T-helper 17 cell (primary cell): ENCODE data around the gene PRKCH. TPM values are rescaled to one million over a fixed set of nuclear protein-coding genes. Genes with fewer than 3 reads are reported as not detected.

Experiments used
- ATAC-seq: fragments of 150-1000 bp; cut with Tn5 transposase; 2 replicates; pipeline ENCODE4 v1.10.0; 2021; ENCODE audit warnings: mild to moderate bottlenecking, moderate library complexity
- DNase-seq, 3 donors: peaks; one replicate each; pipeline versions ENCODE4 v3.0.0 to v3.0.0-alpha.2; 2020 to 2021
- H3K9me3 ChIP-seq: one replicate; pipeline ENCODE4 v1.7.0; 2013; ENCODE audit warnings: low read length, mild to moderate bottlenecking; ENCODE audit not compliant: control insufficient read depth, poor library complexity, severe bottlenecking
- H3K27ac Mint-ChIP-seq: one replicate; pipeline ENCODE4 v1.8.0; 2022; ENCODE audit warnings: mild to moderate bottlenecking, moderate library complexity, mixed read lengths
- H3K27me3 Mint-ChIP-seq: one replicate; pipeline ENCODE4 v1.8.0; 2022; ENCODE audit warnings: mixed read lengths
- H3K36me3 Mint-ChIP-seq: one replicate; pipeline ENCODE4 v1.8.0; 2022; ENCODE audit warnings: low read depth, mixed read lengths
- H3K4me1 Mint-ChIP-seq: one replicate; pipeline ENCODE4 v1.8.0; 2022; ENCODE audit warnings: mild to moderate bottlenecking, mixed read lengths
- H3K4me3 Mint-ChIP-seq: one replicate; pipeline ENCODE4 v1.8.0; 2022; ENCODE audit warnings: mild to moderate bottlenecking, moderate library complexity, mixed read lengths
- total RNA-seq, 4 donors: library from RNA in 2 of 4; stranded (reverse) in 2 of 4; gene quantifications; one replicate each; pipeline ENCODE4 v1.2.3 and lab custom pipeline; 2022 to 2026

PRKCH gene
- total RNA-seq, 2 donors from 2014 or later, result 328 to 342 TPM

DNA sequence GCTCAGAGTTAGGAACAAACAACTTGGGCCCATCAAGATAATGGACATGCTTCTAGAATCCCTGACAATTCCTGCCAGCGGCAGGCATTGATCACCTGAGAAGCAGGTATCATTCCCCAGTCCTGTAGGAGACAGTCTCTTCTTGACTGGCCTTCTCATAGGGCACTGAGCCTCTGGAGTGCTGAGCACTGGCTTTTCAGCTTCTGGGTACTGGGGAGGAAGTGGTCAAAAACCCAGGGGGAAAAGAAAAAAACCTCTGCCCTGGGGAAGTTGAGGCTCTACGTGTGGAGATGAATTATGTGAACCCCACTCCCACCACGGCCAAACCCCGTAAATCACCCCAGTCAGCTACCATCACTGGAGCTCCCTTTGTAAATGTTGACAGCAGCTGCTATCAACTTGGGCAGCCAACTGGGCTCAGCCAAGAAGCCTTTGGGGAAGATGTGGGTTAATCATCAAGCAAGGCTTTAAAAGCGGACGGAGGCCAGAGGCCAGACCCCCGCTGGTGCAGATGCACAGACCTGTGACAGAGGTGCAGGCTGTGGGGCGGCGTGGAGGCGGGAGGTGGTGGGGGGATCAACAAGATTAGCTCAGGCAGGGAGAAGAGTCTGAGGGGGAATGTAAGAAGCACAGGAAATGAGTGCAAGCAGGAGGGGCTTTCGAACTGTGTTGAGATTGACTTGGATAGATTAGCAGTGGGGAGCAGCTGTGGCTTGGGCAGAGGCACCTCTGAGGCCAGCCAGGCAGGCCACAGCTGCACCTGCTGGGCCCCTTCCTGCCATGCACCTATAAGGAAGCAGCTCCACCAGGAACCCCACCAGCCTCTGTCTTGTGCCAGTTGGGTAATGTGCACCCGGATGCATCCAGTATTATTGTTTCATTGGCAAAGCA is 268.6 kb downstream of the PRKCH start:
- ATAC-seq, result no peak
- H3K9me3 ChIP-seq, result no peaks in the 10 kb centered on the region
- no peak overlapping the region for H3K27ac Mint-ChIP-seq
- no peak for DNase-seq
- H3K27me3 Mint-ChIP-seq, result no peaks in the 10 kb centered on the region
- no peak overlapping the region for H3K4me3 Mint-ChIP-seq
- peaks cover 17% of the 10 kb centered on the region for H3K4me1 Mint-ChIP-seq
- no peaks in the 10 kb centered on the region for H3K36me3 Mint-ChIP-seq

DNA sequence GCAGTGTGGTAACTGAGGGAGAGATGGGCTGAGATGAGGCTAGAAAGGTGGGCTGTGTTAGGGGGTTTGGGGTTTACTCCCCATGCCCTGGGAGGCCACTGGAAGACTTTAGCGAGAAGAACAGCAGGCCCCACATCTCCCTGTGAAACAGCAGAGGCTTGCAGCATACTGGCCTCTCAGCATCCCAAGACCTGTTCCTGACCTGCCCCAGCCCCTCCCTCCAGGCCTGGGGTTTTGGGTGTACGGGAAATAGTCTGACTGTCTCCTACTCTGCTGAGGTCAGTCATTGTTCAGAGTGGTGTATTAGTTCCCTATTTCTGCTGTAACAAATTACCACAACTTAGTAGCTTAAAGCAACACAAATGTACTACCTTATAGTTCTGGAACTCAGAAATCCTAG is 270.5 kb downstream of the PRKCH start:
- DNase-seq (no peak), ATAC-seq (no peak)
- Mint-ChIP-seq H3K27me3 (no peaks in the 10 kb centered on the region), H3K36me3 (no peaks in the 10 kb centered on the region), H3K4me1 (peaks cover 24% of the 10 kb centered on the region), H3K4me3 (no peak overlapping the region), H3K27ac (no peak overlapping the region)
- no peaks in the 10 kb centered on the region for H3K9me3 ChIP-seq

- peaks cover 27% of the 10 kb centered on the region for H3K4me1 Mint-ChIP-seq
- DNase-seq (no peak), ATAC-seq (no peak)
- no peaks in the 10 kb centered on the region for H3K27me3 Mint-ChIP-seq
- H3K27ac Mint-ChIP-seq, result peak overlapping the region; percentile 66
- no peak overlapping the region for H3K4me3 Mint-ChIP-seq
- H3K36me3 Mint-ChIP-seq, result no peaks in the 10 kb centered on the region
- H3K9me3 ChIP-seq, result no peaks in the 10 kb centered on the region
Measured at GRCh38 chr14:61593330-61593729, 272.0 kb downstream of the PRKCH start.

DNA sequence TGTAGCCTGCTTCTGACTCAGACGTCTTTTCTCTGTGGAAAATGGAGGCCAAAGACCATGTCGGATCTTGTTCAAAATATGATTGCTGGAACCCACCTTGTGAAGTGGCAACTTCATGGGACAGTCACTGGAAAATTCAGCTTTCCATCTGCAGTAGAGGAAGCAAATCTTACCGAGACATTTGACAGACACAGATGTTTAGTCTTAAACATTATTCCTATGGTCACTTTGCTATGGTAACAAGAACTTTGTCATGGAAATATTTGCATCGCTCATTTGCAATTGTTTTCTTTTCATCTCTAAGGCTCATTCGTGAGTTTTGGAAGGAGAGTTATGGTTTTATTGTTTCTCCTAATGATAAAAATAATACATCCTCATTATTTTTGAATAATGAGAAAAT is 275.6 kb downstream of the PRKCH start:
- Mint-ChIP-seq H3K27ac (no peak overlapping the region), H3K4me1 (peaks cover 30% of the 10 kb centered on the region), H3K27me3 (peaks cover 3% of the 10 kb centered on the region), H3K36me3 (peaks cover 2% of the 10 kb centered on the region), H3K4me3 (no peak overlapping the region)
- no peak for DNase-seq
- no peak for ATAC-seq
- H3K9me3 ChIP-seq, result no peaks in the 10 kb centered on the region

- Mint-ChIP-seq H3K4me1 (peaks cover 26% of the 10 kb centered on the region), H3K27me3 (peaks cover 8% of the 10 kb centered on the region), H3K27ac (peak overlapping the region; percentile 60), H3K4me3 (no peak overlapping the region), H3K36me3 (peaks cover 2% of the 10 kb centered on the region)
- DNase-seq, result no peak
- no peaks in the 10 kb centered on the region for H3K9me3 ChIP-seq
- ATAC-seq, result peak; percentile 46
Measured at GRCh38 chr14:61598980-61599379, 277.6 kb downstream of the PRKCH start.

- DNase-seq, result no peak
Measured at GRCh38 chr14:61599942-61600341, 278.6 kb downstream of the PRKCH start.

More at GRCh38 chr14:61599942-61600341, 278.6 kb downstream of the PRKCH start:
- Mint-ChIP-seq H3K27ac (no peak overlapping the region), H3K36me3 (peaks cover 2% of the 10 kb centered on the region), H3K4me3 (no peak overlapping the region), H3K4me1 (peaks cover 18% of the 10 kb centered on the region), H3K27me3 (peaks cover 8% of the 10 kb centered on the region)
- no peaks in the 10 kb centered on the region for H3K9me3 ChIP-seq
- ATAC-seq, result no peak

Other genes with a start within 250 kb of the PRKCH start
- gene TMEM30B, start 40.2 kb upstream of the PRKCH start, total RNA-seq, result 1 to 10 TPM; 3.5 to 4.1 TPM